ENCODE measurements around the gene SMG7. TPM values are rescaled to one million over a fixed set of nuclear protein-coding genes. Genes with fewer than 3 reads are reported as not detected.

The SMG7 gene
- total RNA-seq, 3 donors from 2014 or later (not counting 1 experiment from before 2014, with no cell fraction given), result 56.5 to 78.5 (median 75.6) TPM

DNA sequence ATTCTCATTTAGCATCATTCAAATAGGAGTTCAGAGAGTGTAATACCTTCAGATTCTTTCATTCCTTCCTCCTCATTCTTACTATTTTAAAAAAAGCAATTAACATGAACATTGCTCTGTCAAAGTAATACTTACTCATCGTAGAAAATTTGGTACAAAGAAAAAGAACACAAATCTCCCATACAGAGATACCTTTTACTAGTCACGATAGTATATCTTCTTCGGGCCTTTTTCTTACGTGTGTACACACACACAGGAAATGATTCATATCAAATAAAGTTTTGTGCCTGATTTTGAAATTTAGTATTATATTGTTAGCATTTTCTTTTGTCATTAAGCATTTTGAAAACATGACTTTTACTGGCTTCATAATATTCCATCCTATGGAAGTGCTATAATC is 65.1 kb downstream of the SMG7 start:
- Mint-ChIP-seq H3K27me3 (ENCODE audit: low read depth in 2 of 2) (no peaks in the 10 kb centered on the region), H3K4me3 (no peak overlapping the region), H3K27ac (peak overlapping the region in 1 of 2 donors; percentile 65), H3K36me3 (peaks cover 66% of the 10 kb centered on the region), H3K9me3 (no peaks in the 10 kb centered on the region), H3K4me1 (no peaks in the 10 kb centered on the region)
- TF ChIP-seq, protein P1, sequence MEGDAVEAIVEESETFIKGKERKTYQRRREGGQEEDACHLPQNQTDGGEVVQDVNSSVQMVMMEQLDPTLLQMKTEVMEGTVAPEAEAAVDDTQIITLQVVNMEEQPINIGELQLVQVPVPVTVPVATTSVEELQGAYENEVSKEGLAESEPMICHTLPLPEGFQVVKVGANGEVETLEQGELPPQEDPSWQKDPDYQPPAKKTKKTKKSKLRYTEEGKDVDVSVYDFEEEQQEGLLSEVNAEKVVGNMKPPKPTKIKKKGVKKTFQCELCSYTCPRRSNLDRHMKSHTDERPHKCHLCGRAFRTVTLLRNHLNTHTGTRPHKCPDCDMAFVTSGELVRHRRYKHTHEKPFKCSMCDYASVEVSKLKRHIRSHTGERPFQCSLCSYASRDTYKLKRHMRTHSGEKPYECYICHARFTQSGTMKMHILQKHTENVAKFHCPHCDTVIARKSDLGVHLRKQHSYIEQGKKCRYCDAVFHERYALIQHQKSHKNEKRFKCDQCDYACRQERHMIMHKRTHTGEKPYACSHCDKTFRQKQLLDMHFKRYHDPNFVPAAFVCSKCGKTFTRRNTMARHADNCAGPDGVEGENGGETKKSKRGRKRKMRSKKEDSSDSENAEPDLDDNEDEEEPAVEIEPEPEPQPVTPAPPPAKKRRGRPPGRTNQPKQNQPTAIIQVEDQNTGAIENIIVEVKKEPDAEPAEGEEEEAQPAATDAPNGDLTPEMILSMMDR (IDR thresholded peaks at IDR 0.05), result no peak
- no peak overlapping the region for H3K4me3 ChIP-seq (ENCODE audit: low read length)
- peaks cover 85% of the 10 kb centered on the region for H3K36me3 ChIP-seq (ENCODE audit: control insufficient read depth, insufficient read depth, low read length)
- ATAC-seq (no peak), DNase-seq (no peak)
- intact Hi-C loops (cut with micrococcal nuclease), result no loop called here
- no peak overlapping the region for H3K27ac ChIP-seq (ENCODE audit: low read length)
- no peaks in the 10 kb centered on the region for H3K4me1 ChIP-seq (ENCODE audit: control insufficient read depth, insufficient read depth, low read length)
- no peaks in the 10 kb centered on the region for H3K27me3 ChIP-seq (ENCODE audit: control insufficient read depth, insufficient read depth, low read length)
- H3K9me3 ChIP-seq (ENCODE audit: control insufficient read depth, insufficient read depth, low read length), result no peaks in the 10 kb centered on the region
- 100% methylated on average over 1 of the region's 4 CpGs for WGBS (ENCODE audit: insufficient coverage)

GRCh38 chr1:183543619-183544204 is 71.4 kb downstream of the SMG7 start:
- DNase-seq, result peak in 1 of 2 donors; percentile 71
- intact Hi-C loops (cut with micrococcal nuclease), result loop anchor here (1.0 kb wide), 2 partner anchors 73 to 262 kb away; no protein-coding TSS in a partner anchor

DNA sequence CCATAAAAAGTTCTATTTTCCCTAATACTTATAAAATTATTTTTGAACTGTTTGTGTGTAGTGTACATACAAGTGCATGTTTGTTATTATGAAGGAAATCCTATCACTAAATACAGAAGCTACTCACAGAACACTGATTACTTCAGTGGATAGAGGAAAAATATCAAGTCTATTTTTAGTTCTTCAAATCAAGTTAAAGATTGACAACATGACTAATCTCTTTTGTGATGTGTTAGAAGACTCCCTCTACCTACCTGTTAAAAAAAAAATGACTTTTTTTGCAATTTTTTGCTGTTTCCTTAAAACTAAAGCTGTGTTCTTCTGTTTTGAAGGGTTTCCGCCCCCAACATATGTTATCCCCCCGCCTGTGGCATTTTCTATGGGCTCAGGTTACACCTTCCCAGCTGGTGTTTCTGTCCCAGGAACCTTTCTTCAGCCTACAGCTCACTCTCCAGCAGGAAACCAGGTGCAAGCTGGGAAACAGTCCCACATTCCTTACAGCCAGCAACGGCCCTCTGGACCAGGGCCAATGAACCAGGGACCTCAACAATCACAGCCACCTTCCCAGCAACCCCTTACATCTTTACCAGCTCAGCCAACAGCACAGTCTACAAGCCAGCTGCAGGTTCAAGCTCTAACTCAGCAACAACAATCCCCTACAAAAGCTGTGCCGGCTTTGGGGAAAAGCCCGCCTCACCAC is 72.4 kb downstream of the SMG7 start:
- TF ChIP-seq, protein P1 (IDR thresholded peaks at IDR 0.05), result no peak
- no peaks in the 10 kb centered on the region for H3K9me3 Mint-ChIP-seq
- H3K4me3 Mint-ChIP-seq, result no peak overlapping the region
- Histone ChIP-seq H3K27me3 (ENCODE audit: control insufficient read depth, insufficient read depth, low read length) (no peaks in the 10 kb centered on the region), H3K4me3 (ENCODE audit: low read length) (no peak overlapping the region), H3K4me1 (ENCODE audit: control insufficient read depth, insufficient read depth, low read length) (no peaks in the 10 kb centered on the region), H3K27ac (ENCODE audit: low read length) (no peak overlapping the region), H3K36me3 (ENCODE audit: control insufficient read depth, insufficient read depth, low read length) (peaks cover 90% of the 10 kb centered on the region), H3K9me3 (ENCODE audit: control insufficient read depth, insufficient read depth, low read length) (no peaks in the 10 kb centered on the region)
- intact Hi-C loops (cut with micrococcal nuclease), result no loop called here
- ATAC-seq (no peak), DNase-seq (no peak)
- peaks cover 48% of the 10 kb centered on the region for H3K36me3 Mint-ChIP-seq
- 97% methylated on average over 5 of the region's 5 CpGs for WGBS (ENCODE audit: insufficient coverage)
- H3K27me3 Mint-ChIP-seq (ENCODE audit: low read depth in 2 of 2), result no peaks in the 10 kb centered on the region
- H3K4me1 Mint-ChIP-seq, result peaks cover 5% of the 10 kb centered on the region in 2 donors
- H3K27ac Mint-ChIP-seq, result peak overlapping the region in 1 of 2 donors; percentile 35

More at GRCh38 chr1:183543619-183544204, 71.4 kb downstream of the SMG7 start:
- no peak overlapping the region for H3K4me3 Mint-ChIP-seq
- TF ChIP-seq, protein P1 (IDR thresholded peaks at IDR 0.05), result peak; percentile 54
- ATAC-seq, result peak; percentile 78 to 92 (median 90)
- H3K27ac Mint-ChIP-seq, result peak overlapping the region; percentile 4 to 41
- Histone ChIP-seq H3K36me3 (ENCODE audit: control insufficient read depth, insufficient read depth, low read length) (peaks cover 87% of the 10 kb centered on the region), H3K9me3 (ENCODE audit: control insufficient read depth, insufficient read depth, low read length) (no peaks in the 10 kb centered on the region), H3K27me3 (ENCODE audit: control insufficient read depth, insufficient read depth, low read length) (no peaks in the 10 kb centered on the region), H3K4me1 (ENCODE audit: control insufficient read depth, insufficient read depth, low read length) (no peaks in the 10 kb centered on the region), H3K27ac (ENCODE audit: low read length) (no peak overlapping the region), H3K4me3 (ENCODE audit: low read length) (no peak overlapping the region)
- H3K27me3 Mint-ChIP-seq (ENCODE audit: low read depth in 2 of 2), result no peaks in the 10 kb centered on the region
- no peaks in the 10 kb centered on the region for H3K9me3 Mint-ChIP-seq
- H3K36me3 Mint-ChIP-seq, result peaks cover 58% of the 10 kb centered on the region
- WGBS (ENCODE audit: insufficient coverage), result 79% methylated on average over 2 of the region's 2 CpGs
- peaks cover 5% of the 10 kb centered on the region in 2 donors for H3K4me1 Mint-ChIP-seq
